ENCODE data around the gene PEX11A.

DNA sequence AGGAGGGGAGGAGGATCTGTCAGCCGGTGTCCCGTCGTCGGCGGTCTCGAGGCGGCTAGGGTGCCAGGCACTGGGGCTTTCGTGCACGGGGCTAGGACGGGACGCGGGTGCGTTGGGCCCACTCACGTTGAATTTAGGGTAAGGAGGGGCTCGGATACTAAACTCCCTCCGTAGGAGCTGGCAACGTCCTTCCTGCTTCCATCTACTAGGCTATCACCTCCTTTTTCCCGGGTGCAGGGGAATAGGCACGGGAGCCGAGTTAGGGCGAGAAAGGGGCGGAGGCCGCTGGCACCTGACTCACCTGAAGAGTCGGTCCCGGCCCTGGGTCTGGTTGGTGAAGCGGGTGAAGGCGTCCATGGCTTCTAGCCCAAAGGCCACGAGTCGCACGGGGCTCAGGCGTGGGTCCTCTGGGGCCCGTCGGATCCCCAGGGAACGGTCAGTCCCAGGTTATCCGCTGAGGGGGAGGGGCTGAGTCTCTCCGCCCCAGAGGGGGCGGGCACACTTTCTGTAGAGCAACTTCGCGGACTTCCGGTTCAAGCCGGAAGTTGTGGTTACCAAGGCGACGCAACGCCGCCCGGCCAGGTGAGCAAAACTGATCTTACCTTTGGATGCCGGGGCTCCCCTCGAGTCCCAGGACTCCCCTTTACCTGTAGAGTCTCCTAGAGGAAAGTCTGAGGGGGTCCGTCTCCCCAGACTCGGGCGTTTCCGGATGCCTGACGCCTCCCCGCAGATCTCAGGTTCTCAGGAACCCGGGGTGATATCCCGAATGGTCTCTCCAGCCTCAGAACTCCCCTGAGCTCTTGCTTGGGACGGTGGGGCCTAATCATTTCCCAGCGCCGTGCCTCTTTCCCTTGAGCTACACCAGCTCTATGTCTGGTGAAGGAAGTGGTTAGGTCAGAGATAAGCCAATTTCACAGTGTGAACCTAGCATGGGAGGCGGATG is at the start of gene PEX11A, which contains the start of gene WDR93:
- TF ChIP-seq, protein P1, sequence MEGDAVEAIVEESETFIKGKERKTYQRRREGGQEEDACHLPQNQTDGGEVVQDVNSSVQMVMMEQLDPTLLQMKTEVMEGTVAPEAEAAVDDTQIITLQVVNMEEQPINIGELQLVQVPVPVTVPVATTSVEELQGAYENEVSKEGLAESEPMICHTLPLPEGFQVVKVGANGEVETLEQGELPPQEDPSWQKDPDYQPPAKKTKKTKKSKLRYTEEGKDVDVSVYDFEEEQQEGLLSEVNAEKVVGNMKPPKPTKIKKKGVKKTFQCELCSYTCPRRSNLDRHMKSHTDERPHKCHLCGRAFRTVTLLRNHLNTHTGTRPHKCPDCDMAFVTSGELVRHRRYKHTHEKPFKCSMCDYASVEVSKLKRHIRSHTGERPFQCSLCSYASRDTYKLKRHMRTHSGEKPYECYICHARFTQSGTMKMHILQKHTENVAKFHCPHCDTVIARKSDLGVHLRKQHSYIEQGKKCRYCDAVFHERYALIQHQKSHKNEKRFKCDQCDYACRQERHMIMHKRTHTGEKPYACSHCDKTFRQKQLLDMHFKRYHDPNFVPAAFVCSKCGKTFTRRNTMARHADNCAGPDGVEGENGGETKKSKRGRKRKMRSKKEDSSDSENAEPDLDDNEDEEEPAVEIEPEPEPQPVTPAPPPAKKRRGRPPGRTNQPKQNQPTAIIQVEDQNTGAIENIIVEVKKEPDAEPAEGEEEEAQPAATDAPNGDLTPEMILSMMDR (IDR thresholded peaks at IDR 0.05; ENCODE audit: low read length): no peak
- TF ChIP-seq EZH2 (optimal IDR thresholded peaks at IDR 0.05; ENCODE audit: low read depth, low read length) (no peak), EZH2phosphoT487 (IDR thresholded peaks at IDR 0.05; ENCODE audit: low read length) (no peak)

Data from MM.1S (cell line).